HepG2 (cell line): ENCODE measurements around the gene LGALS9. TPM values are rescaled to one million over a fixed set of nuclear protein-coding genes. Genes with fewer than 3 reads are reported as not detected.

Experiments
- ATAC-seq: fragments of 200-7000 bp; cut with Tn5 transposase; 3 replicates; pipeline ENCODE4 v1.9.1; 2020; ENCODE audit warnings: mild to moderate bottlenecking, moderate library complexity
- BruUV-seq: library from RNA; stranded (reverse); fragments of 400-500 nt; replicated peaks from 2 replicates; lab custom pipeline; 2021; lab: Mats Ljungman, UMichigan
- CTCF ChIA-PET: fragments of 300-600 bp; formaldehyde crosslinking; extraction: SDS; loops from one replicate; lab custom pipeline; 2021; ENCODE audit warnings: low total read pairs, inconsistent platforms, low intra/inter-chr PET ratio; lab: Yijun Ruan, JAX
- POLR2A ChIA-PET: fragments of 350-600 bp; sonication (Branson Sonifier 250); formaldehyde crosslinking; loops from one replicate; lab custom pipeline; 2020; ENCODE audit warnings: antibody characterized with exemption, inconsistent platforms; lab: Yijun Ruan, JAX
- DNase-seq: peaks from one replicate; pipeline ENCODE4 v3.0.0-alpha.2; 2015; ENCODE audit warnings: low spot score
- FAIRE-seq: peaks from 3 replicates; lab custom pipeline; 2011; peaks lifted over from hg19 to GRCh38; lab: Jason Lieb, UNC
- H2AFZ ChIP-seq: one replicate; pipeline ENCODE4 v1.6.1; 2011; ENCODE audit warnings: low read length, inconsistent platforms
- H3K27ac ChIP-seq: fragments of 300-600 bp; 3 replicates; pipeline ENCODE4 v1.8.0; 2011; ENCODE audit warnings: mixed run types, mild to moderate bottlenecking, mixed read lengths, low read length, inconsistent platforms; ENCODE audit not compliant: insufficient read depth; ENCODE audit errors: extremely low read length
- H3K27me3 ChIP-seq, 2 experiments: fragments of 200-600 bp in 1 of 2; 2 replicates in 1 of 2; 3 replicates in 1 of 2; pipeline versions ENCODE4 v1.6.0 to v1.8.0; 2011; ENCODE audit warnings: low read length in 2 of 2, mild to moderate bottlenecking in 2 of 2, moderate library complexity in 2 of 2, inconsistent platforms in 1 of 2; ENCODE audit not compliant: insufficient read depth in 2 of 2, control insufficient read depth in 1 of 2
- H3K36me3 ChIP-seq, 2 experiments: fragments of 200-600 bp in 1 of 2; replicated peaks in 1 of 2; 2 replicates in 1 of 2; 3 replicates in 1 of 2; pipeline versions ENCODE4 v1.5.1 to v1.8.0; 2011; ENCODE audit warnings: low read length in 2 of 2, inconsistent platforms in 1 of 2; ENCODE audit not compliant: insufficient read depth in 2 of 2, control insufficient read depth in 1 of 2
- H3K4me1 ChIP-seq: 2 replicates; pipeline ENCODE4 v1.5.1; 2012; ENCODE audit warnings: low read length, inconsistent platforms; ENCODE audit not compliant: insufficient read depth
- H3K4me2 ChIP-seq: 2 replicates; pipeline ENCODE4 v1.6.0; 2011; ENCODE audit warnings: low read depth, low read length, inconsistent platforms
- H3K4me3 ChIP-seq, 3 experiments: fragments of 200-600 bp in 1 of 3; sonication (generic), shearing (Covaris generic) in 1 of 3; replicated peaks in 1 of 3; 2 replicates each; pipeline ENCODE4 v1.5.1; 2011 to 2016; ENCODE audit warnings: low read length in 3 of 3, inconsistent platforms in 2 of 3, low read depth in 2 of 3, mild to moderate bottlenecking in 2 of 3, control low read depth in 1 of 3, mixed read lengths in 1 of 3; ENCODE audit not compliant: insufficient read depth in 1 of 3
- H3K79me2 ChIP-seq: one replicate; pipeline ENCODE4 v1.6.1; 2011; ENCODE audit warnings: low read length, inconsistent platforms; ENCODE audit not compliant: insufficient read depth
- H3K9ac ChIP-seq: 2 replicates; pipeline ENCODE4 v1.6.0; 2011; ENCODE audit warnings: mild to moderate bottlenecking, low read depth, low read length, inconsistent platforms; ENCODE audit not compliant: insufficient read depth
- H3K9me3 ChIP-seq: 2 replicates; pipeline ENCODE4 v1.5.1; 2012; ENCODE audit warnings: mild to moderate bottlenecking, low read length
- H4K20me1 ChIP-seq: 2 replicates; pipeline ENCODE4 v1.6.0; 2011; ENCODE audit warnings: inconsistent platforms, mild to moderate bottlenecking, low read length, moderate library complexity; ENCODE audit not compliant: insufficient read depth
- ARHGAP35 ChIP-seq: sonication (generic); formaldehyde crosslinking; IDR thresholded peaks from 2 replicates; pipeline ENCODE4 v1.9.0; 2022; ENCODE audit warnings: mild to moderate bottlenecking, inconsistent platforms, moderate library complexity, missing genetic modification reagents, borderline replicate concordance
- NONO ChIP-seq, 2 experiments: fragments of 450-650 bp in 1 of 2; sonication (generic) in 1 of 2; formaldehyde crosslinking in 1 of 2; IDR thresholded peaks in 1 of 2; conservative IDR thresholded peaks in 1 of 2; 2 replicates each; pipeline versions ENCODE4 v1.6.1 to v1.8.0; 2017 to 2022; ENCODE audit warnings: mild to moderate bottlenecking in 1 of 2, missing genetic modification reagents in 1 of 2, moderate library complexity in 1 of 2
- RARG ChIP-seq: sonication (generic); formaldehyde crosslinking; IDR thresholded peaks from 2 replicates; pipeline ENCODE4 v1.4.0; 2020; ENCODE audit warnings: low read depth, mild to moderate bottlenecking, missing genetic modification reagents
- ZNF138 ChIP-seq: sonication (generic); formaldehyde crosslinking; IDR thresholded peaks from 2 replicates; pipeline ENCODE4 v1.5.0; 2020; ENCODE audit warnings: mild to moderate bottlenecking, low read depth, missing genetic modification reagents
- WGBS: methylation state at CpG from one replicate; pipeline ENCODE4 v1.1.6; 2017; ENCODE audit warnings: low lambda C conversion rate; 5-methylcytosine and 5-hydroxymethylcytosine counted together
- in situ Hi-C: cut with HindIII; loops from 2 replicates; pipeline ENCODE4 v1.10.0; 2017; ENCODE audit warnings: low pct_unique_long_range_greater_than_20kb; ENCODE audit not compliant: extremely low pct_ligation_motif_present
- intact Hi-C: fragments of 100-400 bp; cut with micrococcal nuclease; formaldehyde crosslinking; loops from one replicate; pipeline ENCODE4 v1.10.0; 2022; ENCODE audit not compliant: unreplicated experiment
- polyA plus RNA-seq, 8 experiments: library from polyadenylated mRNA; depleted of rRNA in 3 of 8; stranded (reverse) in 7 of 8; unstranded in 1 of 8; fragments of >200 nt; fragmentation: Illumina TruSeq in 4 of 8; extraction: Trizol in 4 of 8; gene quantifications; 2 replicates each; pipeline versions ENCODE4 v1.2.1 to v1.2.3, GENCODE V29; 2011 to 2016; ENCODE audit warnings: low read depth in 4 of 8, missing spikeins in 1 of 8, mixed read lengths in 1 of 8; ENCODE audit not compliant: insufficient read depth in 1 of 8
- total RNA-seq, 5 experiments: library from RNA; depleted of rRNA; stranded (reverse); fragments of >200 nt; fragmentation: Illumina TruSeq; extraction: Trizol; gene quantifications; 2 replicates each; pipeline ENCODE4 v1.2.3, GENCODE V29; 2016; ENCODE audit warnings: low read depth in 1 of 5
- TF ChIP-seq, protein P1 (sequence below): sonication (generic); formaldehyde crosslinking; IDR thresholded peaks from 2 replicates; pipeline ENCODE4 v1.8.1; 2023; ENCODE audit warnings: mild to moderate bottlenecking, missing genetic modification reagents, borderline replicate concordance

The LGALS9 gene
- total and polyA plus RNA-seq, 2 of the 13 experiments (the other 11 are each of a cell fraction or from before 2014, with no cell fraction given) = 0.40 to 1.4 TPM

DNA sequence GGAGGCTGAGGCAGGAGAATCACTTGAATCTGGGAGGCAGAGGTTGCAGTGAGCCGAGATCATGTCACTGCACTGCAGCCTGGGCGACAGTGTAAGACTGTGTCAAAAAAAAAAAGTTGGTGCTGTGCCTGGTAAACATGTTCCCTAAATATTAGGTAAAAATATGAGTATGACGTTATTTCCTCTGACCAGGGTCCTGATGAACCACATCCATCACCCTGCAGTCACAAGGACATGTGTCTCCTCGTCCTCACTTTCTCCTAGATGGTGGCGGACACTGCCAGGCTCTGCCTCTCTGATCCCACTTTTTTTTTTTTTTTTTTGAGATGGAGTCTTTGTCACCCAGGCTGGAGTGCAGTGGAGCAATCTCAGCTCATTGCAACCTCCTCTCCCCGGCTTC is 28.7 kb downstream of the LGALS9 start:
- H3K9ac ChIP-seq = no peak overlapping the region
- in situ Hi-C loops = loop anchor here (5.0 to 10.0 kb wide), 2 partner anchors 98 to 225 kb away; no protein-coding TSS in a partner anchor
- no peak overlapping the region for H3K27ac ChIP-seq
- H3K36me3 ChIP-seq = no peaks in the 10 kb centered on the region
- ChIA-PET POLR2A (no interaction called here), CTCF (no interaction called here)
- TF ChIP-seq ZNF138 (CRISPR knock-in tag) = no peak
- no peak for TF ChIP-seq ARHGAP35 (CRISPR knock-in tag)
- TF ChIP-seq, protein P1, sequence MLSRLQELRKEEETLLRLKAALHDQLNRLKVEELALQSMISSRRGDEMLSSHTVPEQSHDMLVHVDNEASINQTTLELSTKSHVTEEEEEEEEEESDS (CRISPR knock-in tag) = no peak
- no peaks in the 10 kb centered on the region for H4K20me1 ChIP-seq
- ATAC-seq (no peak), FAIRE-seq (no peak), DNase-seq (no peak)
- H3K4me2 ChIP-seq = no peak overlapping the region
- no peak overlapping the region for H3K4me3 ChIP-seq
- H3K4me1 ChIP-seq = no peaks in the 10 kb centered on the region
- WGBS = 3% methylated on average over 6 of the region's 6 CpGs
- H3K9me3 ChIP-seq = no peaks in the 10 kb centered on the region
- no peaks in the 10 kb centered on the region for H3K79me2 ChIP-seq
- H2AFZ ChIP-seq = no peak overlapping the region
- peaks cover 4% of the 10 kb centered on the region in 2 experiments; a peak in 3 of 5 replicates for H3K27me3 ChIP-seq
- no TSS peak for BruUV-seq
- intact Hi-C loops = no loop called here

DNA sequence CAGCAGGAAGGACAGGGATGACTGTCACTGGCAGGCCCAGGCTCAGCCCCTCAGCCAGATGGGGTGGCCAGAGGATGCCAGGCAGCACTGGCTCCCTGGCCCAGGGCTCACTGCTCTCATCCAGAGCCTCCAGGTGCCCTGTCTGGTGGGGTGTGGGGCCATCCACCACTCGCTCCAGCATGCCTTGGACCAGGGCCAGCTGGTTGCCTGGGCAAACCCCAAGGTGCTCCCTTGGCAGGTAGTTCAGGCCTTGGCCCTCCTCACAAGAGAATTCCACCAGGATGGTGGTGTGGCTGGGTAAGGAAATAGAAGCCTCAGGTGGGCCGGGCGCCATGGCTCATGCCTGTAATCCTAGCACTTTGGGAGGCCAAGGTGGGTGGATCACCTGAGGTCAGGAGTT is 29.4 kb downstream of the LGALS9 start:
- H4K20me1 ChIP-seq = no peaks in the 10 kb centered on the region
- ATAC-seq (no peak), DNase-seq (no peak), FAIRE-seq (no peak)
- in situ Hi-C loops (no loop called here), intact Hi-C loops (no loop called here)
- no TSS peak for BruUV-seq
- ChIA-PET CTCF (no interaction called here), POLR2A (no interaction called here)
- no peak overlapping the region for H3K4me2 ChIP-seq
- H3K9me3 ChIP-seq = no peaks in the 10 kb centered on the region
- peaks cover 4 to 5% of the 10 kb centered on the region in 2 experiments; a peak in 3 of 5 replicates for H3K27me3 ChIP-seq
- H3K27ac ChIP-seq = no peak overlapping the region
- no peaks in the 10 kb centered on the region for H3K4me1 ChIP-seq
- no peak overlapping the region for H3K9ac ChIP-seq
- H3K4me3 ChIP-seq = no peak overlapping the region
- no peak overlapping the region for H2AFZ ChIP-seq
- no peaks in the 10 kb centered on the region for H3K79me2 ChIP-seq
- TF ChIP-seq RARG (CRISPR knock-in tag) = no peak
- TF ChIP-seq NONO (IDR thresholded peaks at IDR 0.05) = no peak
- no peak for TF ChIP-seq NONO (CRISPR knock-in tag; conservative IDR thresholded peaks at IDR 0.05)
- H3K36me3 ChIP-seq = no peaks in the 10 kb centered on the region
- no CpG with 5 or more reads among the region's 3 CpGs for WGBS
